Smooth muscle cell (in vitro differentiated cells): ENCODE results near the gene GARNL3. TPM values are rescaled to one million over a fixed set of nuclear protein-coding genes. Genes with fewer than 3 reads are reported as not detected.

Experiments used
- DNase-seq: peaks from one replicate; lab custom pipeline; 2025; ENCODE audit not compliant: unreplicated experiment; lab: John Stamatoyannopoulos, UW
- H2AFZ ChIP-seq: fragments of 200-600 bp; sonication (generic); 2 replicates; pipeline ENCODE4 v1.6.0; 2016; ENCODE audit warnings: antibody characterized with exemption, low read depth, mild to moderate bottlenecking
- H3F3A ChIP-seq: fragments of 200-600 bp; sonication (generic); 2 replicates; pipeline ENCODE4 v1.6.0; 2017; ENCODE audit warnings: antibody characterized with exemption, low read depth
- H3K27ac ChIP-seq: fragments of 200-600 bp; sonication (generic); 2 replicates; pipeline ENCODE4 v1.5.1; 2016; ENCODE audit warnings: low read depth, mild to moderate bottlenecking
- H3K27me3 ChIP-seq: fragments of 200-600 bp; sonication (generic); 2 replicates; pipeline ENCODE4 v1.6.1; 2016; ENCODE audit warnings: low read depth, mild to moderate bottlenecking
- H3K36me3 ChIP-seq: fragments of 200-600 bp; sonication (generic); 2 replicates; pipeline ENCODE4 v1.5.1; 2016; ENCODE audit warnings: low read depth
- H3K4me1 ChIP-seq: fragments of 200-600 bp; sonication (generic); 2 replicates; pipeline ENCODE4 v1.5.1; 2016; ENCODE audit warnings: low read depth
- H3K4me2 ChIP-seq: fragments of 200-600 bp; sonication (generic); 2 replicates; pipeline ENCODE4 v1.6.0; 2016; ENCODE audit warnings: mild to moderate bottlenecking
- H3K4me3 ChIP-seq: fragments of 200-600 bp; sonication (generic); 2 replicates; pipeline ENCODE4 v1.5.1; 2016; ENCODE audit warnings: mild to moderate bottlenecking
- H3K79me2 ChIP-seq: fragments of 200-600 bp; sonication (generic); 2 replicates; pipeline ENCODE4 v1.6.0; 2016; ENCODE audit warnings: low read depth, mild to moderate bottlenecking
- H3K9ac ChIP-seq: fragments of 200-600 bp; sonication (generic); 2 replicates; pipeline ENCODE4 v1.6.0; 2016; ENCODE audit warnings: low read depth
- H3K9me3 ChIP-seq: fragments of 200-600 bp; sonication (generic); replicated peaks from 2 replicates; pipeline ENCODE4 v1.5.1; 2016; ENCODE audit warnings: low read depth
- H4K20me1 ChIP-seq: fragments of 200-600 bp; sonication (generic); 2 replicates; pipeline ENCODE4 v1.6.0; 2016; ENCODE audit warnings: low read depth
- WGBS: methylation state at CpG from one replicate; pipeline ENCODE4 v1.1.7; 2016; ENCODE audit warnings: low lambda C conversion rate; 5-methylcytosine and 5-hydroxymethylcytosine counted together
- polyA plus RNA-seq: library from polyadenylated mRNA; unstranded; fragments of >200 nt; fragmentation: Nextera tagmentation; extraction: Ambion mirVana; gene quantifications from 2 replicates; pipeline ENCODE4 v1.2.1, GENCODE V29; 2016
- total RNA-seq: library from RNA; depleted of rRNA; stranded (reverse); fragments of >200 nt; gene quantifications from 2 replicates; pipeline ENCODE4 v1.2.3, GENCODE V29; 2014
- TF ChIP-seq, protein P1 (sequence below): fragments of 200-600 bp; sonication (generic); IDR thresholded peaks from 2 replicates; pipeline ENCODE4 v1.5.1; 2017; ENCODE audit warnings: borderline replicate concordance, mild to moderate bottlenecking, antibody characterized with exemption; ENCODE audit not compliant: insufficient read depth, poor library complexity, severe bottlenecking

GARNL3 gene
- total and polyA plus RNA-seq, 2 experiments from 2014 or later, result 4.7 to 18.5 TPM

DNA sequence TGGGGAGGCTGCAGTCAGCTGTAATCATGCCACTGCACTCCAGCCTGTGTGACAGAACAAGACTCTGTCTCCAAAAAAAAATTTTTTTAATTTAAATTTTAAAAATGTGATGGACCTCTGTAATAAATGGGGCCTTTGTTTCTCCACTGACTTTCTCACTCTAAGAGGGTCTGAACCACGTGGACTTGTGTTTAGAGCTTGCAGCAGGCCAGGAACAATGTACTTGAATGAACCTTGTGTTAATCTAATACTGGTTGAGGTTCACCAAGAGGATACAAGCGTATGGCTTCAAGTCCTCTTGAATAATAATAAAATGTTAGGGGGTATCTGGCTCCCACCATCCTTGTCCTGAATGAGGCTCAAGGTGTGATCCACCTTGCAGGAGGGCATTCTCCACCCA, 118.0 kb downstream of the GARNL3 start:
- Histone ChIP-seq H3F3A (no peaks in the 10 kb centered on the region), H4K20me1 (no peaks in the 10 kb centered on the region), H3K4me3 (no peak overlapping the region), H3K36me3 (no peaks in the 10 kb centered on the region), H3K9me3 (no peaks in the 10 kb centered on the region), H3K27ac (no peak overlapping the region), H2AFZ (no peak overlapping the region), H3K4me2 (no peak overlapping the region), H3K4me1 (no peaks in the 10 kb centered on the region), H3K27me3 (no peaks in the 10 kb centered on the region), H3K79me2 (no peaks in the 10 kb centered on the region), H3K9ac (no peak overlapping the region)
- WGBS, result 91% methylated on average over 2 of the region's 2 CpGs
- TF ChIP-seq, protein P1, sequence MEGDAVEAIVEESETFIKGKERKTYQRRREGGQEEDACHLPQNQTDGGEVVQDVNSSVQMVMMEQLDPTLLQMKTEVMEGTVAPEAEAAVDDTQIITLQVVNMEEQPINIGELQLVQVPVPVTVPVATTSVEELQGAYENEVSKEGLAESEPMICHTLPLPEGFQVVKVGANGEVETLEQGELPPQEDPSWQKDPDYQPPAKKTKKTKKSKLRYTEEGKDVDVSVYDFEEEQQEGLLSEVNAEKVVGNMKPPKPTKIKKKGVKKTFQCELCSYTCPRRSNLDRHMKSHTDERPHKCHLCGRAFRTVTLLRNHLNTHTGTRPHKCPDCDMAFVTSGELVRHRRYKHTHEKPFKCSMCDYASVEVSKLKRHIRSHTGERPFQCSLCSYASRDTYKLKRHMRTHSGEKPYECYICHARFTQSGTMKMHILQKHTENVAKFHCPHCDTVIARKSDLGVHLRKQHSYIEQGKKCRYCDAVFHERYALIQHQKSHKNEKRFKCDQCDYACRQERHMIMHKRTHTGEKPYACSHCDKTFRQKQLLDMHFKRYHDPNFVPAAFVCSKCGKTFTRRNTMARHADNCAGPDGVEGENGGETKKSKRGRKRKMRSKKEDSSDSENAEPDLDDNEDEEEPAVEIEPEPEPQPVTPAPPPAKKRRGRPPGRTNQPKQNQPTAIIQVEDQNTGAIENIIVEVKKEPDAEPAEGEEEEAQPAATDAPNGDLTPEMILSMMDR, result no peak
- DNase-seq, result no peak

DNA sequence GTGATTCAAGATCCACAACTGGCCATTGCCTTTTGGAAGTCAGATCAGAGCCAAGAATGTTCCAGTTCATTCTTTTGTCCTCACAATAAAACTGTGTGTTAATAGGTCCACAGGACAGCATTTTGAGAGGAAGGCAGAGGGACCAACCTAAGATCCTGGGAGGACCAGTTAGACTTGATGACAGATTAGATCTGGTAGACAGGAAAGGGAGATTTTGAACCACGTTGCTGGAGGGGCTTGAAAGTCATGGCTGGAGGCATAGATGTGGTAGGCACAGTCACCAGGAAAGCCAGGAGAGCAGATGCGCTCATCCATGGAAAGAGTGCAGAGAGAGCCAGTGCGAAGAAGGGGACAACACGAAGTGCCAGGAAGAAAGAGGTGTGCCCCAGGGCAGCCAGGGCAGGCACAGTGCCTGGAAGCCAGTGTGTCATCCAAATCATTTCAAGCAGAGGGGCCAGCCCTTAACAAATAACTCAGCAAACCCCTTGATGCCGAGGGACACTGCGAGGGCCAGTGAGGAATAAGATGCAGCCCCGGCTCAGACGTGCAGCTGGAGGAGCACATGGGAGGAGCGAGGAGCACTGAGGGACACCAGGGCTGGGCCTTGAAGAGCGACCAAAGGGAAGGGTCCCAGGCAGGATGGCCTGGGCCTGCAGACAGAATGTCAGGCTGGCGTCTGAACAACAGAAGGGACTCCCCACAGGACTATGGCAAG, 119.6 kb downstream of the GARNL3 start:
- Histone ChIP-seq H2AFZ (no peak overlapping the region), H3K4me2 (no peak overlapping the region), H3K27me3 (no peaks in the 10 kb centered on the region), H3K36me3 (no peaks in the 10 kb centered on the region), H3K9me3 (no peaks in the 10 kb centered on the region), H3F3A (peaks cover 7% of the 10 kb centered on the region), H3K4me1 (peaks cover 3% of the 10 kb centered on the region), H3K79me2 (no peaks in the 10 kb centered on the region), H3K9ac (no peak overlapping the region), H3K4me3 (no peak overlapping the region), H4K20me1 (no peaks in the 10 kb centered on the region), H3K27ac (no peak overlapping the region)
- DNase-seq, result no peak
- 91% methylated on average over 11 of the region's 11 CpGs for WGBS
- TF ChIP-seq, protein P1, result no peak

DNA sequence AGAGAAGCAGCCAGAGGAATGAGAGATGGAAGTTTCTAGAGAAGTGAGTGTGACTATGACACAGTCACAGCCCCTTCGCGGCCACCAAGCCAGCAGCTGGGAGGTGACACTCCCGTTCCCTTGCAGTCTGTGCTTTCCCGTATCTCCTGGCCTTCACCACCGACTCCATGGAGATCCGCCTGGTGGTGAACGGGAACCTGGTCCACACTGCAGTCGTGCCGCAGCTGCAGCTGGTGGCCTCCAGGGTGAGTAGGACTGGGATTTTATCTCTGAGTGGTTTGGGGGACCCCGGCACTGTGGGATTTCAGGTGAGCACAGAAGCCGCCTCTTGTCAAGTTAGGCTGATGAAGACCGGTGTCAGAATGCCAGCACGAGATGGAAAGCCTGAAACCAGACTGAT, 120.3 kb downstream of the GARNL3 start:
- Histone ChIP-seq H2AFZ (no peak overlapping the region), H3K27ac (peak overlapping the region; percentile 27), H3K9ac (no peak overlapping the region), H4K20me1 (no peaks in the 10 kb centered on the region), H3K4me1 (peaks cover 7% of the 10 kb centered on the region), H3K79me2 (no peaks in the 10 kb centered on the region), H3K9me3 (no peaks in the 10 kb centered on the region), H3F3A (peaks cover 13% of the 10 kb centered on the region), H3K4me2 (no peak overlapping the region), H3K27me3 (no peaks in the 10 kb centered on the region), H3K4me3 (no peak overlapping the region), H3K36me3 (no peaks in the 10 kb centered on the region)
- WGBS, result 85% methylated on average over 13 of the region's 13 CpGs
- no peak for DNase-seq
- TF ChIP-seq, protein P1, result no peak

DNA sequence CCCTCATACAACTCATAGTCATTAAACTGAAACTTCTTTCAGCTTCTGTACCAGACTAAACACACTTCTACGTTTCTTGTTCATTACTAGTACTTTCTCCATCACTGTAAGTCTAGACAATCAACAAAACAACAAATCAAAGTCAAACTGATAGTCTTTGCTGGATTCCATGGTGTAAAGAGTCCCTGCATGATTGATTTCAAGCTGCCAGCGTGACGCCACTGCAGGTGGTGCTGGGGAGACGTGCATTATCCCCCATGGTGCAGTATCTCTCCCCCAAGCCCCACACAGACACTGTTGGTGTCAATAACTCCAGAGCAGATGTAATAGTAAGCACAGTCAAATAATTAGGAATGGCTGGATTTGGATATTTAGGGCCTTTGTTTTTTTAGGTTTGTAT, 121.7 kb downstream of the GARNL3 start:
- H3F3A ChIP-seq, result peaks cover 24% of the 10 kb centered on the region
- H2AFZ ChIP-seq, result no peak overlapping the region
- H4K20me1 ChIP-seq, result no peaks in the 10 kb centered on the region
- no peak overlapping the region for H3K4me2 ChIP-seq
- no peak overlapping the region for H3K9ac ChIP-seq
- H3K9me3 ChIP-seq, result no peaks in the 10 kb centered on the region
- WGBS, result 83% methylated on average over 4 of the region's 4 CpGs
- H3K27ac ChIP-seq, result no peak overlapping the region
- no peaks in the 10 kb centered on the region for H3K36me3 ChIP-seq
- peaks cover 11% of the 10 kb centered on the region for H3K4me1 ChIP-seq
- H3K4me3 ChIP-seq, result no peak overlapping the region
- H3K27me3 ChIP-seq, result no peaks in the 10 kb centered on the region
- TF ChIP-seq, protein P1, result no peak
- H3K79me2 ChIP-seq, result no peaks in the 10 kb centered on the region
- no peak for DNase-seq
